Astrocyte (in vitro differentiated cells and primary cell): ENCODE results near the gene ESYT3. TPM values are rescaled to one million over a fixed set of nuclear protein-coding genes. Genes with fewer than 3 reads are reported as not detected.
"Not testable (repeated sequence)": the region's sequence is repeated elsewhere in the genome, so short reads cannot be mapped to it uniquely, and the experiment has no call there.

Experiments used
- DNase-seq: peaks from one replicate; pipeline ENCODE4 v3.0.0-alpha.2; 2010; ENCODE audit warnings: low read depth
- FAIRE-seq: peaks from 2 replicates; lab custom pipeline; 2011; peaks lifted over from hg19 to GRCh38; lab: Jason Lieb, UNC
- H2AFZ ChIP-seq: 2 replicates; pipeline ENCODE4 v1.6.0; 2012; ENCODE audit warnings: low read depth, low read length, inconsistent platforms
- H3K27ac ChIP-seq: 2 replicates; pipeline ENCODE4 v1.5.1; 2011; ENCODE audit warnings: low read depth, low read length, inconsistent platforms
- H3K27me3 ChIP-seq: 2 replicates; pipeline ENCODE4 v1.6.0; 2011; ENCODE audit warnings: low read length, inconsistent platforms; ENCODE audit not compliant: insufficient read depth
- H3K36me3 ChIP-seq: 2 replicates; pipeline ENCODE4 v1.5.1; 2011; ENCODE audit warnings: low read length, inconsistent platforms; ENCODE audit not compliant: insufficient read depth
- H3K4me1 ChIP-seq: 2 replicates; pipeline ENCODE4 v1.5.1; 2011; ENCODE audit warnings: low read length, inconsistent platforms; ENCODE audit not compliant: insufficient read depth
- H3K4me2 ChIP-seq: 2 replicates; pipeline ENCODE4 v1.6.0; 2012; ENCODE audit warnings: low read length, inconsistent platforms
- H3K4me3 ChIP-seq: 2 replicates; pipeline ENCODE4 v1.5.1; 2011; ENCODE audit warnings: low read depth, mild to moderate bottlenecking, low read length, inconsistent platforms; ENCODE audit not compliant: insufficient read depth
- H3K79me2 ChIP-seq: 2 replicates; pipeline ENCODE4 v1.6.0; 2012; ENCODE audit warnings: mild to moderate bottlenecking, low read length, inconsistent platforms; ENCODE audit not compliant: insufficient read depth
- H3K9ac ChIP-seq: 2 replicates; pipeline ENCODE4 v1.6.0; 2012; ENCODE audit warnings: mild to moderate bottlenecking, low read length, inconsistent platforms
- H3K9me3 ChIP-seq: 2 replicates; pipeline ENCODE4 v1.5.1; 2012; ENCODE audit warnings: low read depth, mild to moderate bottlenecking, low read length, inconsistent platforms; ENCODE audit not compliant: insufficient read depth
- H4K20me1 ChIP-seq: 2 replicates; pipeline ENCODE4 v1.6.0; 2012; ENCODE audit warnings: low read length, inconsistent platforms; ENCODE audit not compliant: insufficient read depth
- H3K27ac Mint-ChIP-seq: one replicate; pipeline ENCODE4 v1.8.0; 2021; ENCODE audit warnings: mild to moderate bottlenecking, mixed read lengths; ENCODE audit not compliant: unreplicated experiment
- H3K27me3 Mint-ChIP-seq: one replicate; pipeline ENCODE4 v1.8.0; 2021; ENCODE audit warnings: low read depth, mixed read lengths; ENCODE audit not compliant: unreplicated experiment
- H3K36me3 Mint-ChIP-seq: one replicate; pipeline ENCODE4 v1.8.0; 2021; ENCODE audit warnings: low read depth, mixed read lengths; ENCODE audit not compliant: unreplicated experiment
- H3K4me1 Mint-ChIP-seq: one replicate; pipeline ENCODE4 v1.8.0; 2021; ENCODE audit warnings: low read depth, mixed read lengths; ENCODE audit not compliant: unreplicated experiment
- H3K4me3 Mint-ChIP-seq: one replicate; pipeline ENCODE4 v1.8.0; 2021; ENCODE audit warnings: mild to moderate bottlenecking, moderate library complexity, mixed read lengths; ENCODE audit not compliant: unreplicated experiment
- H3K9me3 Mint-ChIP-seq: one replicate; pipeline ENCODE4 v1.8.0; 2021; ENCODE audit warnings: mild to moderate bottlenecking, mixed read lengths; ENCODE audit not compliant: unreplicated experiment
- CTCF ChIP-seq: IDR thresholded peaks from 2 replicates; pipeline ENCODE4 v1.5.1; 2011; ENCODE audit warnings: low read depth, mild to moderate bottlenecking, inconsistent platforms, low read length, moderate library complexity; ENCODE audit not compliant: insufficient read depth
- EZH2 ChIP-seq: IDR thresholded peaks from 2 replicates; pipeline ENCODE4 v1.6.1; 2012; ENCODE audit warnings: mild to moderate bottlenecking, low read length, inconsistent platforms; ENCODE audit not compliant: insufficient read depth
- total RNA-seq: library from RNA; stranded (reverse); gene quantifications from 2 replicates; pipeline ENCODE4 v1.2.1, GENCODE V29; 2021

Gene ESYT3
- total RNA-seq, 1 donor from 2014 or later = 2.0 TPM

- H3K9me3 Mint-ChIP-seq = peaks cover 5% of the 10 kb centered on the region
- no peak for FAIRE-seq
- no peaks in the 10 kb centered on the region for H3K27me3 Mint-ChIP-seq
These were observed 78.9 kb downstream of the ESYT3 start for GRCh38 chr3:138513090-138513843.

GRCh38 chr3:138521445-138521844 is 87.0 kb downstream of the ESYT3 start:
- not testable (repeated sequence) for H3K4me3 Mint-ChIP-seq, H3K9ac ChIP-seq, H3K9me3 ChIP-seq, FAIRE-seq, H3K4me2 ChIP-seq, H3K36me3 ChIP-seq, H3K27me3 ChIP-seq, H3K4me1 Mint-ChIP-seq, H3K27ac Mint-ChIP-seq, H3K27ac ChIP-seq, H3K4me3 ChIP-seq, H4K20me1 ChIP-seq, DNase-seq, H3K79me2 ChIP-seq, H2AFZ ChIP-seq, H3K27me3 Mint-ChIP-seq, H3K4me1 ChIP-seq
- Mint-ChIP-seq H3K36me3 (peaks cover 33% of the 10 kb centered on the region), H3K9me3 (peaks cover 12% of the 10 kb centered on the region)

More at GRCh38 chr3:138513090-138513843, 78.9 kb downstream of the ESYT3 start:
- Histone ChIP-seq H2AFZ (no peak overlapping the region), H3K4me2 (no peak overlapping the region), H3K27me3 (no peaks in the 10 kb centered on the region), H3K9ac (no peak overlapping the region), H3K79me2 (no peaks in the 10 kb centered on the region), H4K20me1 (no peaks in the 10 kb centered on the region), H3K27ac (no peak overlapping the region), H3K9me3 (no peaks in the 10 kb centered on the region), H3K4me1 (no peaks in the 10 kb centered on the region), H3K4me3 (no peak overlapping the region), H3K36me3 (no peaks in the 10 kb centered on the region)
- Mint-ChIP-seq H3K27ac (no peak overlapping the region), H3K36me3 (peaks cover 14% of the 10 kb centered on the region), H3K4me1 (peaks cover 5% of the 10 kb centered on the region), H3K4me3 (no peak overlapping the region)
- no peak for DNase-seq
- TF ChIP-seq EZH2 (no peak), CTCF (no peak)

Other genes with a start within 250 kb of the ESYT3 start
- 33.2 and 36.5 TPM in 2 replicates for gene ARMC8, start 247.3 kb upstream of the ESYT3 start, total RNA-seq
- gene NME9, start 104.8 kb upstream of the ESYT3 start, total RNA-seq = 0.54 and 0.62 TPM in 2 replicates
- gene MRAS, start 86.0 kb upstream of the ESYT3 start, total RNA-seq = 55.4 and 81.8 TPM in 2 replicates
- gene CEP70, start 159.6 kb downstream of the ESYT3 start, total RNA-seq = 6.5 and 9.0 TPM in 2 replicates
- 6.6 and 8.3 TPM in 2 replicates for gene FAIM, start 174.2 kb downstream of the ESYT3 start, total RNA-seq